Ascending aorta (tissue), 2 donors: ENCODE data around the gene CCDC9. TPM values are rescaled to one million over a fixed set of nuclear protein-coding genes. Genes with fewer than 3 reads are reported as not detected.

ENCODE experiments used
- DNase-seq, 2 donors: peaks; one replicate each; pipeline ENCODE4 v3.0.0-alpha.2; 2019; ENCODE audit warnings: low spot score in 2 of 2
- H3K27ac ChIP-seq, 2 donors: fragments of 200-600 bp; sonication (generic); one replicate each; pipeline ENCODE4 v1.5.1; 2016 to 2017; ENCODE audit warnings: mild to moderate bottlenecking in 1 of 2
- H3K27me3 ChIP-seq: fragments of 200-600 bp; sonication (generic); one replicate; pipeline ENCODE4 v1.5.1; 2017
- H3K36me3 ChIP-seq, 2 donors: fragments of 200-600 bp; sonication (generic); one replicate each; pipeline ENCODE4 v1.5.1; 2016
- H3K4me1 ChIP-seq, 2 donors: fragments of 200-600 bp; sonication (generic); one replicate each; pipeline ENCODE4 v1.5.1; 2016 to 2017; ENCODE audit warnings: mild to moderate bottlenecking in 1 of 2
- H3K4me3 ChIP-seq, 2 donors: fragments of 200-600 bp; sonication (generic); one replicate each; pipeline ENCODE4 v1.5.1; 2016 to 2017; ENCODE audit warnings: mild to moderate bottlenecking in 1 of 2
- H3K9me3 ChIP-seq, 2 donors: fragments of 200-600 bp; sonication (generic); one replicate each; pipeline ENCODE4 v1.5.1; 2016
- CTCF ChIP-seq, 3 experiments: fragments of 200-600 bp in 2 of 3; fragments of 450-650 bp in 1 of 3; sonication (generic) in 2 of 3; IDR thresholded peaks; one replicate each; pipeline ENCODE4 v1.5.1; 2016 to 2019; ENCODE audit warnings: antibody characterized with exemption in 3 of 3, mild to moderate bottlenecking in 1 of 3, moderate library complexity in 1 of 3
- intact Hi-C: fragments of 100-400 bp; cut with DNase I; formaldehyde crosslinking; loops from one replicate; pipeline ENCODE4 v1.15.1; 2023
- total RNA-seq: library from RNA; depleted of rRNA; stranded (reverse); fragments of >200 nt; gene quantifications from one replicate; pipeline ENCODE4 v1.1.0, GENCODE V29; 2016

The CCDC9 gene
- total RNA-seq, 1 donor from 2014 or later, result 45.3 TPM

GRCh38 chr19:47316513-47316912, 60.2 kb downstream of the CCDC9 start:
- H3K27ac ChIP-seq, result no peak overlapping the region
- TF ChIP-seq CTCF (IDR thresholded peaks at IDR 0.05), result no peak
- intact Hi-C loops, result no loop called here
- no peaks in the 10 kb centered on the region for H3K9me3 ChIP-seq
- no peaks in the 10 kb centered on the region for H3K4me1 ChIP-seq
- no peak overlapping the region for H3K4me3 ChIP-seq
- H3K36me3 ChIP-seq, result peaks cover 0 to 6% of the 10 kb centered on the region in 2 donors
- H3K27me3 ChIP-seq, result no peaks in the 10 kb centered on the region
- no peak for DNase-seq

GRCh38 chr19:47319923-47320871, 63.9 kb downstream of the CCDC9 start:
- Histone ChIP-seq H3K9me3 (no peaks in the 10 kb centered on the region), H3K27me3 (no peaks in the 10 kb centered on the region), H3K4me3 (no peak overlapping the region), H3K4me1 (no peaks in the 10 kb centered on the region), H3K27ac (no peak overlapping the region), H3K36me3 (peaks cover 0 to 6% of the 10 kb centered on the region in 2 donors)
- DNase-seq, result no peak
- intact Hi-C loops, result no loop called here
- no peak for TF ChIP-seq CTCF (IDR thresholded peaks at IDR 0.05)

Other genes starting within 250 kb of the CCDC9 start
- not detected for gene NPAS1, start 236.7 kb upstream of the CCDC9 start, total RNA-seq
- 64.5 TPM for gene TMEM160, start 207.9 kb upstream of the CCDC9 start, total RNA-seq
- gene ZC3H4, start 142.7 kb upstream of the CCDC9 start, total RNA-seq, result 24.6 TPM
- 54.4 TPM for gene SAE1, start 125.7 kb upstream of the CCDC9 start, total RNA-seq
- 14.9 TPM for gene BBC3, start 25.3 kb upstream of the CCDC9 start, total RNA-seq
- gene INAFM1, start 18.4 kb downstream of the CCDC9 start, total RNA-seq, result 33.7 TPM
- gene C5AR1, start 53.3 kb downstream of the CCDC9 start, total RNA-seq, result 9.3 TPM
- gene C5AR2, start 75.7 kb downstream of the CCDC9 start, total RNA-seq, result 18.3 TPM
- 8.0 TPM for gene DHX34, start 92.8 kb downstream of the CCDC9 start, total RNA-seq
- 28.6 TPM for gene MEIS3, start 163.0 kb downstream of the CCDC9 start, total RNA-seq
- not detected for gene SLC8A2, start 215.4 kb downstream of the CCDC9 start, total RNA-seq
- 26.0 TPM for gene KPTN, start 227.7 kb downstream of the CCDC9 start, total RNA-seq